Stimulated activated CD4-positive, alpha-beta T cell treated with anti-CD3 and anti-CD28 coated beads, Interleukin-15, amount 100 ng/mL, for 48 hours (primary cell): Measurements from ENCODE around the gene GINS2.

Experiments used
- DNase-seq, 2 donors: peaks; one replicate each; pipeline ENCODE4 v3.0.0-alpha.2; 2020; ENCODE audit warnings: low read depth in 2 of 2

The GINS2 gene

DNA sequence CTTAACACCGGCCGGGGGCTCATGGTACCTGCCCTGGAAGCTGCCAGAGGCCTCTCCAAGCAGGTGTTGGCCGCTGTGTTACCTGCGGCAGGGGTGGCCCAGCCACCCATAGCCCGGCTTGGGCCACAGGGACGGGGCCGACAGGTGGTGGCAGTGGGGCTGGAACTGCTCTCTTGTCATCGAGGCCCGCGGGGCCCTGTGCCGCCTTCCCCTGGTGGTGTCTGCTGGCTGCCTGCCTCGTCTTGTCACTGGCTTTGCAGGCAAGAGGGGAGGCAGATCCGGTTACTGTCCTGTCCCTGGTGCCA, 48.5 kb downstream of the GINS2 start:
- DNase-seq: no peak

DNA sequence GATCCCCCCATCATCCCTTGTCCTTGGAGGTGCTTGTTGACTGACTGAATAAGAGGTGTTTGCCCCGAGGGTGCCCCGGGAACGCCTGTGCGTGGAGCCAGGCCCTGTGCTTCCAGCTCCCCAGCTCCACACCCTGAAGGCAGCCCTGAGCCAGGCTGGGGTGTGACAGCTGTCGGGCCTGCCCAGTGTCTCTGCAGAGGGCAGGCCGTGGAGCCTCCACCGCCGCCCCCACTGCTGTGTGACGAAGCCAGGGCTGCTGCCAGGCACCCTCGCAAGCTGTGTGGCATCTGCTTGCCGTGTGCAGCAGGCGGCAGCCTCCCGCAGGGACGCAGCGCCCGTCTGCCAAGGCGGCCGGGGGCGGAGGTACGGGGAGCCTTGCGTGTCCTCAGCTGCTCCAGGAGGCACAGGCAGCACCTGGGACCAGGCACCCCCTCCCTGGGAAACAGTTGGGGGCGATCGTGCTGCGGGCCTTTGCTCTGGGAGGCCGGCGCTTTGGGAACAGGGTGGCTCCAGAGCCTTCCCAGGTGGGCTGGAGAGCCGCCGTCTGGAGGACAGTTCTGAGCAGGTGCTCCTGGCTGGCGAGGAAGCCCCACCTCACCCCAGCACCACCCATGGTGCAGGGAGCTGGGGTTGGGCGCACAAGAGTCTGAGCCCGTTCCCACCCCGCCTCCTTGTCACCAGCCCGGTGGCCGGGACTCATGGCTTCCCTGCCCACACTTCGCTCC, 49.1 kb downstream of the GINS2 start:
- DNase-seq: no peak

DNA sequence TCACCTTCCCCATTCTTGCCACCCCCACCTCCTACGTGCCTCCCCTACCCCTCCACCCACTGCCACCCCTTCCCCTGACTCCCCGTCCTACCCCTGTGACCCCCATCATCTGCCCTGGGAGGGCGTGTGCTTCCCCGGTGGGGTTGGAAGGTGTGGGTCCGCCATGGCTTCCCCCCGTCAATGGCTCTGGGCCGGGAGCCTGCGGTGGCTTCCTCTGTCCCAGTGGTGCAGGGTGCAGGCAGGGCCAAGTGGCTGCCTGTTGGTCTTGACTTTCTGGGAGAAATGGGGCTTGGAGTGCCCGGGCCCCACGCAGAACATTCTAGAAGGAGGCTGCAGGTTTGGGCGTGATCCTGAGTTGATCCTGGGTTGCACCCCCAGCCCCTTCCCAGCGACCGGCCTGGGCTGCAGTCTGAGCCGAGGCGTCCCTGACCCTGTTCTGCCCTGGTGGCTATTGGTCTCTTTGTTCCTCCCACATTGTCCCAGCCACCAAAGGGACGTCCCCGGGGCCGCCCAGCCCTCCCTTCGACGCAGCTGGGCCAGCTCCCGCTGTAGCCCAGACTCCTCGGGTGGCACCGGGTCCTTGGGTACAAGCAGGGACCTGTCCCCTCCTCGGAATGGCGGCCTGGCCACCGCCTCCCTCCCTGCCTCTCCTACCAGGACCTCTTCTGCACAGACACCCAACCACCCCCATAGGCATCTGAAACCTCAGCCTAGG, 49.9 kb downstream of the GINS2 start:
- no peak for DNase-seq

DNA sequence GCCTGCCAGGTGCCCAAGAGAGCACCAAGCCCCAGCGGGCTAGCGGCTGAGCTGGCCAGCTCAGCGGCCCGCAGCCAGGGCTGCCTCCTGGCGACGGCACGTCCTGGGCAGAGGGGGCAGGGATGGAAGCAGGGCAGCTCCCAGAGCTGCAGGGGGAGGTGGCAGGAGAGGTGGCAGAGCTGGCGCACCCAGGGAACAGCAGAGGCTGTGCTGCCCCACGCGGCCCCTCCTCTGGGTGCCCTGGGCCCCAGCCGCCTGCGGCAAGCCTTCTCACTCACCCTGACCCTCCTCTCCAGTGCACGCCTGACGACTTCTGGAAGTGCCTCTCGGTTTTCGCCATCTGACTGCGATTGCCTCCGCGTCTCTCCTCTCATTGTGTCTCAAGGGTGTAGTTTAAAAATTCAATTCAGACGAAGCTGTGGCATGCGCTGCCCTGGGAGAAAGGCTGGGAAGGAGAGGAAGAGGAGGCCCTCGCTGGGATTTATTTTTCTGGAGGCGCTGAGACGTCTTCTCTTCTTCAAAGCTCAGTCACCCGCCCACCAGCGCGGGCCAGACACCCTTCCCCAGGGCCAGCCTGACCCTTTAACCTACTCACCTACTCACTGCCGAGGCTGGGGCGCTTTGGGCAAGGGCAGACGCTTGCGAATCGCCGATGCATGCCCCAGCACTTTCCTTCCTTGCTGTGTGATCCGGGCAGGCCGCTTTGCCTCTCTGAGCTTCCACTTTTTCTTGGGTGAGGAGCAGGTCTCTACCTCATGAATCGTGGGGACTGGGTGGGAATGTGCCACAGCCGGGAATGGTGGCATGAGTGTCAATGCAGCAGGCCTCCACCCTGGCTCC, 50.7 kb downstream of the GINS2 start:
- no peak for DNase-seq

DNA sequence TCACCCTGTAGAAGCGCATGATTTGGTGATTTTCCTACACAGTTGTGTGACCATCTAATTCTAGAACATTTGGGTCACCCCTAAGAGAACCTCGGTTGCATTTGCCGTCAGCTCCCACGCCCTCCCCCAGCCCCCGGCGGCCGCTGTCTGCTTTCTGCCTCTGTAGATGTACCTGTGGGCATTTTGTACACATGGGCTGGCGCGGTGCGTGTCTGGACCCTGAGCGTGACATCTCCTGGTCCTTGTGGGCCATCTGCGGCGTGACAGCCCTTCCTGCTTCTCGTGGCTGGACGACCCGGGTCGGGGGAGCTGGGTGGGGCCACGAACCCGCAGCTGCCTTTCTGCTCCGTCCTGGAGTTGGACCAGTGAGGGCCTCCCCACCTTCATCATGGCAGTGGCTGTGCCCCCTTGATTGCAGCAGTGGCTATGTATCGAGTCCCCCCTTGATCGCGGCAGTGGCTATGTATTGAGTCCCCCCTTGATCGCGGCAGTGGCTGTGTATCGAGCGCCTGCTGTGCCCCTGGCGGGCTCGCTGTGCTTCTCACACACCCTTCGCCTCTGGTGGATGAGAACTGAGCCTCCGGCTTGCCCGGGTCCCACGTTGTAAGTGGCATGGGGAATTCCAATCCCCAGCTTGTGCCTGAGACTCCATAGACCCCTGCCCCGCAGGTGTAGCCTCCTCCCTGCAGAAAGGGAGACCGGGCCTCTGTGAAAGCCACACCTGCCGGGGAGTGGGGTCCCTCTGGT, 51.5 kb downstream of the GINS2 start:
- DNase-seq: no peak

DNA sequence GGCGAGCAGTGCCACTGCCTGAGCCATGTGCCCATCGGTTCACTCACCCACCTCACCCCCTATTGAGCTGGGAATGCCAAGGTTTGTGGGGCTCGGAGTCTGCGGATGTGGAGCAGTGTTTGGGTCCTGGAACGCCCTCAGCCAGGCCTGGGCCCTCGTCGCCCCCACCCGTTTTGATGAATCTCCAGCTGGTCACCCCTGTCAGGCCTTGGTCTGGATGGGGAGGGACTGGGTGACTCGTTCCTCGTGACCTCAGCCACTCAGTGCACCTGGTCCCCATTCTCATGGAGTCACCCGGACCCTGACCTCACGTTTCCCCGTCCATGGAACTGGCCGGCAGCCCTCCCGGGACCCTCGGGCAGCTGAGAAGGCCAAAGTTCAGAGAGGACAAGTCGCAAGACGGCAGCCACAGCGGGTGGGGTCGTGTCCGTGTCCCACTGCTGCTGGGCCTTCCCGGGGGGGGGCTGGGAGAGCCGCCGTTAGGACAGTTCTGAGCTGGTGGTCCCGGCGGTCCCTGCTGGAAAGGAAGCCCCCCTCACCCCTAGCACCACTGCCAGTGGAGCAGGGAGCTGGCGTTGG, 52.4 kb downstream of the GINS2 start:
- DNase-seq: no peak

DNA sequence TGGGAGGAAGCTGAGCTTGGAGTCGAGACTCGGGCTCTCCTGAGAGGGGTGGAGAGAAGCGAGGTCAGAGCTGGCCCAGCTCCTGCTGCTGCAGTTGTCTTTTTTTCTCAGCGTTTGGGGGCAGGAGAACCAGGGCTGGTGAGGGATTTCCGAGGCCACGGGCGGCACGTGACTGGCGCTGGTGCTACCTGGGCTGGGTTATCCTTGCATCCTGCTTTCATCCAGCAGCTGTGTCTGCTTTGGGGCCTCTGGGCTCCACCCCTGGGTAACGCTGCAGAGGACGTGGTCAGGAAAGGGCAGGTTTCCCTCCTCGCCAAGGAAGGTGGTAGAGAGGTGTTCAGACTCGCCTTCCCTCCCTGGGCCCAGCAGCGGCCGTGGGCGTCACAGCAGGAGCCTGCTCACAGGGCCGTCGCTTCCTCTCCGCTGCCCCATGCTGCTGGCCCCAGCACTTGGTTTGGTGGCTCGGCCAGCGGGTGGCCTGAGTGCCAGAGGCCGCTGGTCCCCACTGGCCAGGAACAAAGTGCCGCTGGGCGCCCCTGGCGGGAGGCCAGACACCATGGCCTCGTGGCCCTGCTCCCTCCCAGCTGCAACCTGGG, 53.1 kb downstream of the GINS2 start:
- DNase-seq: no peak

DNA sequence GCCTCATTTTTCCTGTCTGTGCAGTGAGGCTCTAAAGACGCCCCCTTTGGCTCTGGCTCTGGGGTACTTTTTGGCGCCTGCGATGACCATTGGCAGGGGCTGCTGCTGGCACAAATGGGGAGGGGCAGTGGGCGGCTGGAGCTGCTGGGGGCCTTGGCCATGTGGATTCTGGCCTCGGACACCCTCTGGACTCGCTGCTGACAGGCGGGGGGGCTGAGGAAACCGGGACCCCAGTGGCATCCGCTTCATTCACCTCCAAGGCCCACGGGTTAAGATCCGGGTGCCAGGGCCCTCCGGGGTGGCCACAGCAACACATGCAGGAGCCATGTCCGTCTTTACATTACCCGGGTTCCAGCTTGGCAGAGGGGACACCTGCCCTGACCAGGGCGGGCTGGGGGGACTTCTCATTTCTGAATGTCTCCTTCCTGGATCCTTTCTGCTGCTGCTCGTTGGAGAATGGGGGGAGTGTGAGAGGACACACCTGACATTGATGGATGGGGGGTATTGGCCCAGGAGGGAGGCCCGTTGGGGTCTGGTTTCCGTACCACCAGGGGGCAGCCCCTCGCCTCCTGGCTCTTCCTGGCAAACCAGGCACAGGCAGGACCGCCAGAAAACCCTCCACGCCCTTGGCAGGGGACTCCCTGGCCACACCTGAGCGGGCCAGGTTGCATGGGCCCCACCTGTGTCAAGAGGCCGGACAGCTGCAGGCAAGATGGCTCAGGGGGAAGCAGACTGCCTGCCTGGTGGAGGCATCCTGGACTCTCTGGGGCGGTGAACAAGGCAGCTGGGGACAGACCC, 53.8 kb downstream of the GINS2 start:
- DNase-seq: no peak

DNA sequence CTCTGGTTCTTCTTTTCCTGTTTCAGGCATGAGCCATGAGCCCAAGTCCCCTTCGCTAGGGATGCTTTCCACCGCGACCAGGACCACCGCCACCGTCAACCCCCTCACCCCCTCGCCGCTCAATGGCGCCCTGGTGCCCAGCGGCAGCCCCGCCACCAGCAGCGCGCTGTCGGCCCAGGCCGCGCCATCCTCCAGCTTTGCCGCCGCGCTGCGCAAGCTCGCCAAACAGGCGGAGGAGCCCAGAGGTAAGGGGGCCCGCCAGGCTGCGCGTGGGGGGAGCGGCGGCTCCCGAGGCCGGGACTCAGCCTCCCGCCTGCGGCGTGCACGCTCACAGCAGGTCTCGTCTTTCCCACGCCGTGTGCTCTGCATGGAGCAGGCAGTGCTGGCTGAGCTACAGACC, 54.9 kb downstream of the GINS2 start:
- DNase-seq: no peak

DNA sequence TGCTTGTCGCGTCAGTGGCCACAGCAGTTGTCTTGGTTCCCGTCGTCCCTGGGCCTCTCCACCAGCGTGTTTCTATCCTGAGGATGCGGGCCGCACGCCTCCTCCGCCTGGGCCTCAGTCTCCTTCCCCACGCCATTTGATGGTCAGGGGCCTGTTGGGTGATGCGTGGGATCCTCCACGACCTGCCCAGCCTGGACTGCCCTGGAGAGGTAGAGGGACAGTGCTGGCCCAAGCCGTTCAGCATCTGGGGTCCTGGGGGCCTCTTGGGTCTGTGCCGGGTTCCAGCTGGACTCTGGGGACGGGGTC, 55.4 kb downstream of the GINS2 start:
- DNase-seq: no peak

DNA sequence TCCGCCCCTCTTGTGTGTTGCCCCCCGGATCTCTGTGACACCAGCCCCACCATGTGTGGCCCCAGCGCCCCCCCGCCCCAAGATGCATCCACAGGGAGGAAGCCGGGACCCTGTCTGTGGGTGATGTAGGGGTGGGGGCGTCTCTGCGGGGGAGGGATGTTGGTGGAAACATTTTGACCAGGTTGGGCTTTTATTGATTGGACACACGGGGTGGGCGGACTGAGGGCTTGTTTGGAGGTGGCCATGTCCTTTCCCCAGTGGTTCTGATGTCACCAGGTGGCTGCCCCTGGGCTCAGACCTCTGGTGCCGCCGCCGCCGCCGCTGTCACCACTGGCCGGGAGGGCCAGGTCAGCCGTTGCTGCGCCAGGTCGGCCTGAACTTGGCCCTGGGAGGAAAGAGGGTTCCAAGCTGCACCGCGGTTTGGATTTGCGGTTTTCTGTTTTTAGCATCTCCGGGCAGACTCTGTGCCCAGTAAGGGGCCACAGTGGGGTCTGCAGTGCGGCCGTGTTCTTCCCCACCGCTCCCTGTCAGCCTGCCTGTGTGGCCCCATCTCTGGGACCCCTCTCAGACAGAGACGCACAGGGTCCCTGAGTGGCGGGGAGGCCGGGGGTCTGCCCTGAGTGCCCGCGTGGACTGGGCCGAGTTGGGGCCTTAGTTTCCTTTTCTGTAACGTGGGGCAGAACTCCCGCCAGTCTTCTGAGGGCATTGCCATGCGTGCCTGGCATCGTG, 55.9 kb downstream of the GINS2 start:
- DNase-seq: no peak

DNA sequence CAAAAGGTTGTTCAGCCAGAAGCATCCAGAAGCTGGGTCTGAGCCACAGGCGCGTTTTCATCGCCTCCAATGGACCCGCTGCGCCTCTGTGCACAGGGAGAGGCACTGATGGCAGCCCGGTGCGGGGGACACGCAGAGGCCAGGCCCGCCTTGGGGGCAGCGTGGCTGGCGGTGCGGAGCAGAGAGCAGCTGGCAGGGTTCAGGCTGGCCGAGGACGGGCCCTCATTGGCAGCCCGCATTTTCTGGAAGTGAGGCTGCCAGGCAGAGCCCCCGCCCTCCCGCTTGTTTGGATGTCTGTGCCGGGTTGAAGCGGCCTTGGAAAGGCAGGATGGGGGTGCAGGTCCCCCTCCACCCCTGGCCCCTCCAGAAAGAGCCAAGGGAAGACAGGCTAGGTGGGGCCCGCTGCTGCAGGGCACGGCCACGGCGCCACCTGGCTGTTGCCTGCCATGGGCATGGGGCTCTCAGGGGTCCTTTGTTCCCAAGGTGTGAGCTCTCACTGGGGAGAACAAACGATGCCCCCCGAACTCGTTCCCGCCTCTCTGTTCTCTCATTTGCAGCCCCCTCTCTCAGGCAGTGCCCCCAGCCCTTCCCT, 56.9 kb downstream of the GINS2 start:
- DNase-seq: no peak

DNA sequence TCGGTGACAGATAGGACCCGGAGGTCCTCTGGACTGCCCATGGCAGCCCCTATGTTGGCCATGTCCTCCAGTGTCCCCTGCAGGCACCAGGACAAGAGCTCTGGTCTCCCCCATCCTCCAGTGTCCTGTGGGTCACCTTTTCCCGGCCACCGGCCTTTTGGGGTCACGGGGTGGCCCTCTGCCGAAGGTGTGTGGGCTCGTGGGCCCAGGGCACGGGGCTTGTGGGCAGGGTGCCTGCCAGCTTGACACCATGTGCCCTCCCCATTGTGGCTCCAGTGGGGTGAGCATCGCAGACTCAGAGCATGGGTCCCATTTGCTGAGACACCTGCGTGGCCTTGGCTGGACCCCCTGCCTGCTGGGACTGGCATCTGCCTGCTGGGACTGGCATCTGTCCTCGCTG, 57.5 kb downstream of the GINS2 start:
- DNase-seq: no peak

DNA sequence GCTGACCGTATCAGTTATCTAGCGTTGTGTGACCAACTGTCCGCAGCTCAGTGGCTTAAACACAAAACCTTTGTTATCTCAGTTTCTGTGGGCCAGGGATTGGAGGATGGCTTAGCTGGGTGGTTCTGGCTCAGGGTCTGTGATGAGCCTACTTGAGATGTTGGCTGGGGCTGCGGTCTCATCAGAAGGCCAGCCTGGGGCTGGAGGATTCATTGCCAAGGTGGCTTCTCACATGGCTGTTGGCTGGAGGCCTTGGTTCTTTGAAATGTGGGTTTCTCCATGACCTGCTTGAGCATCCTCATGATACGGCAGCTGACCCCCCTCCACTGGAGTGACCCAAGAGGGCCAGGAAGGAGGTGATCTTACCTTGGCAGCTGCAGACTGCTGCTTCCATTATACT, 58.9 kb downstream of the GINS2 start:
- no peak for DNase-seq

DNA sequence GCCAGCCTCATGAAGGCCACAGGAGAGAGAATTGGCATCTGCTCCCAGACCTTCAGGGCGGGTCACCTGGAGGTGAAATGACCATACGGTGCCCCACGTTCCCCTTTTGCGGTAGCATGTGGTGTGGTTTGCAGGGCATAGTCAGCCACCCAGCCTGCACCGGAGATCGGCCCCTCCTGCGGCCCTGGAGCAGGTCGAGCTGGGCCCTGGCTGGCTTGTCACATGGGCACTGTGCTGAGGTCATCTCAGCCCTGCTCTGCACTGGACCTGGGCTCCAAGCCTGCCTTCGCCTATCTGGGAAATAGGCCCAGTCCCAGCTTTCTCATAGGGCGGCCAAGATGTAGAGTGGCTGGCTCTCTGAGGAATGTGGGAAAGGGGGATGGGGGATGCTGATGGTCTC, 59.4 kb downstream of the GINS2 start:
- DNase-seq: no peak

DNA sequence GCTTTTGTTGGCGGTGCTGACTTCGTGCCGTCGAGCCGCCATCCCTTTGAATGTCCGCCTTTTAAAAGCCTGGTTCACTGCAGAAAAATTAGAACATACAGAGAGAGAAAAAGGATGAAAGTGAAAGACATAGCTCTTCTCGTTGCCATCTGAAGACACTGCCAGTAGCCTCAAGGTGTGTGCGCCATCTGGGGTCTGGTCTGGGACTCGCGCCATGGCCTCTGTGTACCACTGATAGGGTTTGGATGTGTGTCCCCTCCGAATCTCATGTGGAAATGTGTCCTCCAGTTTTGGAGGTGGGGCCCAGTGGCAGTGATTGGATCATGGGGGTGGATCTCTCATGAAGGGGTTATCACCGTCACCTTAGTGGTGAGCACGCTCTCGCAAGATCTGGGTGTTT, 60.1 kb downstream of the GINS2 start:
- DNase-seq: no peak

DNA sequence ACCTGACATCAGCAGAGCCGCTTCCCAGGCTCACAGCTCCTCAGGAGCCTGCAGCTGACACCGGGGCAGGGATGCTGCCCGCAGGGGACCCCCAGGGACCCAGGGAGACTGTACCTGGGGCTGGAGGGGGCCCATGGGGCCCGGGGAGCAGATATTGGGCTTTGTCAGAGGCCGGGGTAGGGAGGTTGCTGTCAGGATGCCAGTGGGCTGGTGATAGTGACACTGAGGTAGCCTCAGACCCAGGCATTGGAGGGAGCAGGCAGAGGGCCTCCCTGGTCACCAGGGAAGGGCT, 60.5 kb downstream of the GINS2 start:
- DNase-seq: no peak

DNA sequence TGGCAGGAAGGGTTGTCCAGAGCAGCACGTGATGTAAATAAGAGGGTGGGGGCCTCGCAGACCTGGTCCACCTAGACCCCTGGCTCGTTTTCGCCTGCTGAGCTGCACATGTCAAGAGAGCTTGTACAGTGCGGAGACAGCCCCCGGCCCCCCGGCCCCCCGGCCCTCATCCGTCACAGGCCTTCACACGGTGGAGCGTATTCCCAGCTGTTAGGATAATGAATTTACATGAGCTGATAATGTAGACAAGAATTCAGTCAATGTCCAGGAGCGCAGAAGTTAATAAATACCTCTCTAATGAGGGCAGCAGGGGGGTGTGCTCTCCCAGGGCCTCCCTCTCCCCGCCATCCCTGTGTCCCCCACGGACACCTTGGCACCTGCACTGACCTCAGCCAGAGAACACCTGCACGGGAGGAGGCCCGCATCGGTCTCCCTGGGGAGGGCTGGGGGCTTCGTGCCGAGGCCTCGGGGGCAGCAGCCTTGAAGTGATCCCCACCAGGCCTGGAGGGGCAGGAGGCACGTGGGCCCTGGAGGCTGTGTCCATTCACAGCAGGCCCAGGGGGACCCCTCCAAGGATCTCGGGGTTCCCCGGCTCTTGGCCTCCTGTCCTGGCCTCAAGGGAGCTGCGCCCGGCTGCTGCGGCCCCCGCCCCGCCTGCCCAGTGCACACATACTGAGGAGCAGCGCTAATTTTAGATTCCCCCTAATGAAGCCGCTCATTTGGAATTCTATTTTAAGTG, 61.1 kb downstream of the GINS2 start:
- DNase-seq: no peak

DNA sequence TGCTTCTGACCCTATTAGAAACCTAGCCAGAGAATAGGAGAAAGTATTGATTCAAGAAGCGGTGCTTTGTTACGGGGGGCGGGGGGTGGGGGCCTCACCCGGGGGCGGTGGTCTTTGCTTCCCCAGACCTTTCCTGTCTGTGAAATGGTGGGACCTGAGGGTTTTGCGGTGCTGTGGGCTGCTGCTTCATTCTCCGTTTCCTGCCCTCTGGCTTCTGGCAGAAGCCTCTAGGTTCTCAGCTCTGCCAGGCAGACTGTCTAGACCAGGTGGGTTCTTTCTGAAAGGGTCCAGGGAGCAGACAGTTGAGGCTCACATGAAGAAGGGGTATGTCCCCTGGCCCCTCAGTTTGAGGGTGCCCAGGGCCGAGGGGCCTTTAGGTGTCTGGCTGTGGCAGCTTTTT, 61.7 kb downstream of the GINS2 start:
- DNase-seq: no peak
